Karpas-422 (cell line): ENCODE measurements around the gene UGGT2. TPM values are rescaled to one million over a fixed set of nuclear protein-coding genes. Genes with fewer than 3 reads are reported as not detected.

Experiments used
- DNase-seq: peaks from one replicate; pipeline ENCODE4 v3.0.0-alpha.2; 2015
- H2AFZ ChIP-seq: fragments of 200-600 bp; sonication (generic); 2 replicates; pipeline ENCODE4 v1.6.1; 2014; ENCODE audit warnings: antibody characterized with exemption, low read length, mixed read lengths
- H3K27ac ChIP-seq: fragments of 200-600 bp; sonication (generic); 2 replicates; pipeline ENCODE4 v1.5.1; 2014; ENCODE audit warnings: mild to moderate bottlenecking, low read length, moderate library complexity
- H3K27me3 ChIP-seq: fragments of 200-600 bp; sonication (generic); 2 replicates; pipeline ENCODE4 v1.6.1; 2014; ENCODE audit warnings: low read length, mixed read lengths
- H3K36me3 ChIP-seq: fragments of 200-600 bp; sonication (generic); 2 replicates; pipeline ENCODE4 v1.6.1; 2014; ENCODE audit warnings: low read length, mixed read lengths; ENCODE audit not compliant: insufficient read depth
- H3K4me1 ChIP-seq: fragments of 200-600 bp; sonication (generic); 2 replicates; pipeline ENCODE4 v1.6.1; 2014; ENCODE audit warnings: mild to moderate bottlenecking, low read length, mixed read lengths
- H3K4me2 ChIP-seq: fragments of 200-600 bp; sonication (generic); 2 replicates; pipeline ENCODE4 v1.6.1; 2014; ENCODE audit warnings: low read length, low read depth, mild to moderate bottlenecking; ENCODE audit not compliant: poor library complexity, severe bottlenecking
- H3K4me3 ChIP-seq: fragments of 200-600 bp; sonication (generic); 2 replicates; pipeline ENCODE4 v1.5.1; 2014; ENCODE audit warnings: mild to moderate bottlenecking, antibody characterized with exemption, low read length, mixed read lengths
- H3K79me2 ChIP-seq: fragments of 200-600 bp; sonication (generic); 2 replicates; pipeline ENCODE4 v1.6.1; 2014; ENCODE audit warnings: mild to moderate bottlenecking, low read length, mixed read lengths
- H3K9ac ChIP-seq: fragments of 200-600 bp; sonication (generic); 2 replicates; pipeline ENCODE4 v1.6.0; 2014; ENCODE audit warnings: low read length
- H3K9me2 ChIP-seq: fragments of 200-600 bp; sonication (generic), shearing (Covaris generic); replicated peaks from 2 replicates; pipeline ENCODE4 v1.6.0; 2014; ENCODE audit warnings: mild to moderate bottlenecking, low read length, moderate library complexity; ENCODE audit not compliant: insufficient read depth
- H3K9me3 ChIP-seq: fragments of 300-700, 200-600 bp; sonication (generic); 2 replicates; pipeline ENCODE4 v1.6.1; 2014; ENCODE audit warnings: low read length, mixed read lengths
- H4K20me1 ChIP-seq: fragments of 200-600 bp; sonication (generic); 2 replicates; pipeline ENCODE4 v1.6.1; 2014; ENCODE audit warnings: mild to moderate bottlenecking, antibody characterized with exemption, low read length, low read depth; ENCODE audit not compliant: insufficient read depth
- total RNA-seq: library from RNA; depleted of rRNA; stranded (reverse); fragments of >200 nt; shearing (Covaris generic); gene quantifications from 2 replicates; pipeline ENCODE4 v1.2.3, GENCODE V29; 2014; ENCODE audit warnings: low replicate concordance; rRNA removed

UGGT2 gene
- 39.6 and 73.1 TPM in 2 replicates for total RNA-seq

GRCh38 chr13:96053003-96053703 lies at the start of gene UGGT2:
Gene UGGT2 (minus strand): TSS chr13:96053401. CDS start chr13:96053312, 89 bp downstream.
- no peaks in the 10 kb centered on the region for H4K20me1 ChIP-seq
- no peaks in the 10 kb centered on the region for H3K36me3 ChIP-seq
- no peaks in the 10 kb centered on the region for H3K9me2 ChIP-seq
- H3K27ac ChIP-seq = peak within 1 kb of the TSS; percentile 43
- H3K27me3 ChIP-seq = no peaks in the 10 kb centered on the region
- peak; percentile 96 for DNase-seq
- peak within 1 kb of the TSS; percentile 100 for H3K4me2 ChIP-seq
- H2AFZ ChIP-seq = peak within 1 kb of the TSS; percentile 100
- H3K9me3 ChIP-seq = no peaks in the 10 kb centered on the region
- H3K9ac ChIP-seq = peak within 1 kb of the TSS; percentile 96
- H3K4me1 ChIP-seq = peaks cover 10% of the 10 kb centered on the region; the same call in 1 of the 2 replicates
- H3K4me3 ChIP-seq = peak within 1 kb of the TSS; percentile 83
- H3K79me2 ChIP-seq = peaks cover 44% of the 10 kb centered on the region

DNA sequence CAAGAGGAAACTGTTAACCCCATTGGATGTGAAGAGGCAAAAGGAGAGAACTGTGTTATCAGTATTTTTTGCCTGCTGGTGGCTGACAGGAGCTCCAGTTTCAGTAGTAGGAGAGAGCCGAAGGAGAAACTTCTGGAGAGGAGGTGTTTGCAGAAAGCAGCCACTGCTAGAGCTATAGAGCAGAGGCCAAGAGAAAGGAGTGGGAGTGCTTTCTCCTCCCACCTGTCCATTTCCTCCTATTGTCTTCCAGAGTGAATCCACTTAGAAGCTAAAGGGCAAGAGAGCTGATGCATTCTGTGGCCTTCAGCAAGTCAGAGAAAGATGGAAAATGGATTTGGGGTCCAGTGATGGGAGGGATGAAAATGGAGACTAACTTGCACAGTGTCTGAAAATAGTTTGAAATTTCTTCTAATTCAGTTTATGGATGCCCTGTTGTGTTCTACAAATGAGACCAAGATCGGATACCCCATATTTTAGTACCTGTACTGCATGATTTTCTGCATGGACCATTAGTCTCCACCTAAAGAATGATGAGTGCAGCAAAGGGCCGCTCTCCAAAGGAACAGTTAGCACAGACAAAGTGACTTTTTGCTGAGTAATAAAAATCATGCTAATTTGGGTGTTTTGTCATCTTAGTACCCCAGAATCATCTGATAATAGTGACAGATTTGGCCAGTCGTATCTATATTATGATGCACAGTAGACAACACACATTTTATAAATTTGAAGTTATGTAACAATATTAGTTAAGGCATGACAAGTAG lies 47.4 kb upstream of the UGGT2 start:
- Histone ChIP-seq H3K27ac (no peak overlapping the region), H3K9me2 (no peaks in the 10 kb centered on the region)

GRCh38 chr13:96093296-96094006 lies 40.2 kb upstream of the UGGT2 start:
- no peaks in the 10 kb centered on the region for H4K20me1 ChIP-seq
- no peaks in the 10 kb centered on the region for H3K36me3 ChIP-seq
- H3K9me2 ChIP-seq = no peaks in the 10 kb centered on the region
- no peaks in the 10 kb centered on the region for H3K27me3 ChIP-seq
- no peaks in the 10 kb centered on the region for H3K79me2 ChIP-seq
- H3K4me1 ChIP-seq = peaks cover 4% of the 10 kb centered on the region; the same call in 1 of the 2 replicates
- H3K4me2 ChIP-seq = no peak overlapping the region
- H3K27ac ChIP-seq = no peak overlapping the region
- DNase-seq = no peak
- no peak overlapping the region for H2AFZ ChIP-seq
- H3K9me3 ChIP-seq = no peaks in the 10 kb centered on the region
- H3K4me3 ChIP-seq = no peak overlapping the region
- H3K9ac ChIP-seq = no peak overlapping the region

More for the DNA sequence above, 47.4 kb upstream of the UGGT2 start:
- H3K4me3 ChIP-seq = no peak overlapping the region
- H3K36me3 ChIP-seq = no peaks in the 10 kb centered on the region
- H3K9ac ChIP-seq = no peak overlapping the region
- no peak overlapping the region for H3K4me2 ChIP-seq
- no peaks in the 10 kb centered on the region for H3K4me1 ChIP-seq
- no peaks in the 10 kb centered on the region for H3K9me3 ChIP-seq
- H4K20me1 ChIP-seq = no peaks in the 10 kb centered on the region
- no peaks in the 10 kb centered on the region for H3K27me3 ChIP-seq
- H3K79me2 ChIP-seq = no peaks in the 10 kb centered on the region
- H2AFZ ChIP-seq = no peak overlapping the region
- DNase-seq = no peak

DNA sequence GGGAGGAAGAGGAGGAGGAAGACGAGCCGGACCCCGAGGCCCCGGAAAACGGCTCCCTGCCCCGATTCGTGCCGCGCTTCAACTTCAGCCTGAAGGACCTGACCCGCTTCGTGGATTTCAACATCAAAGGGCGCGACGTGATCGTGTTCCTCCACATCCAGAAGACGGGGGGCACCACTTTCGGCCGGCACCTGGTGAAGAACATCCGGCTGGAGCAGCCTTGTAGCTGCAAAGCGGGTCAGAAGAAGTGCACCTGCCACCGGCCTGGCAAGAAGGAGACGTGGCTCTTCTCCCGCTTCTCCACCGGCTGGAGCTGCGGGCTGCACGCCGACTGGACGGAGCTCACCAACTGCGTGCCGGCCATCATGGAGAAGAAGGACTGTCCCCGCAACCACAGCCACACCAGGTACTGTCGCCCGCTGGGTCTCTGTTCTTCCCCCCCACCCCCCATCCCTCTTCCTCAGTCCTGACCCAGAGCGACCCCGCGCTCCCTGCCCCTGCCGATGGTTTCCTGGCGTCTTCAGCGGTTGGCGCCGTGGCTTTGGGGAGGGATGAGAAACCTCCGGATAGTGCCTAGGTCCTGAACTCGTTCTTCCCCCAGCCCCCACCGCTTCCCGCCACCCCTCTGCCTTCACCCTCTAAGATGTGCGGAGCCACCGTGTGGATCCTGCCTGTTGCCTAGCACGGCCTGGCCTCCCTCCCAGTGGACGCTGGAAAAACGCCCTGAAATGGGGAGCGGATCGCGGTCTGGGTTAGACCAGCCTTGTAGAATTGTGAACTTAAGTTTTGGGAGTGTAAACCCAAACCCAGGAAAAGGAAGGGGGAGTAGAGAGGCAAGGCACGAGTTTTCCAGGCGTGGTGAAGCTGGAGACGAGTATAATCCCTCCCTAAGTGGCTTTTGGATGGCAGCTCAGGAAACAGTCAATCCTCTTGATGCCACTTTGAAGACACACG lies 38.2 kb upstream of the UGGT2 start:
- H3K79me2 ChIP-seq = no peaks in the 10 kb centered on the region
- no peak overlapping the region for H3K9ac ChIP-seq
- H3K9me3 ChIP-seq = no peaks in the 10 kb centered on the region
- H3K4me3 ChIP-seq = no peak overlapping the region
- H4K20me1 ChIP-seq = no peaks in the 10 kb centered on the region
- no peaks in the 10 kb centered on the region for H3K9me2 ChIP-seq
- H3K36me3 ChIP-seq = no peaks in the 10 kb centered on the region
- H3K27me3 ChIP-seq = no peaks in the 10 kb centered on the region
- no peak for DNase-seq
- H3K4me1 ChIP-seq = peaks cover 4% of the 10 kb centered on the region; the same call in 1 of the 2 replicates
- no peak overlapping the region for H3K27ac ChIP-seq
- no peak overlapping the region for H3K4me2 ChIP-seq
- H2AFZ ChIP-seq = no peak overlapping the region

DNA sequence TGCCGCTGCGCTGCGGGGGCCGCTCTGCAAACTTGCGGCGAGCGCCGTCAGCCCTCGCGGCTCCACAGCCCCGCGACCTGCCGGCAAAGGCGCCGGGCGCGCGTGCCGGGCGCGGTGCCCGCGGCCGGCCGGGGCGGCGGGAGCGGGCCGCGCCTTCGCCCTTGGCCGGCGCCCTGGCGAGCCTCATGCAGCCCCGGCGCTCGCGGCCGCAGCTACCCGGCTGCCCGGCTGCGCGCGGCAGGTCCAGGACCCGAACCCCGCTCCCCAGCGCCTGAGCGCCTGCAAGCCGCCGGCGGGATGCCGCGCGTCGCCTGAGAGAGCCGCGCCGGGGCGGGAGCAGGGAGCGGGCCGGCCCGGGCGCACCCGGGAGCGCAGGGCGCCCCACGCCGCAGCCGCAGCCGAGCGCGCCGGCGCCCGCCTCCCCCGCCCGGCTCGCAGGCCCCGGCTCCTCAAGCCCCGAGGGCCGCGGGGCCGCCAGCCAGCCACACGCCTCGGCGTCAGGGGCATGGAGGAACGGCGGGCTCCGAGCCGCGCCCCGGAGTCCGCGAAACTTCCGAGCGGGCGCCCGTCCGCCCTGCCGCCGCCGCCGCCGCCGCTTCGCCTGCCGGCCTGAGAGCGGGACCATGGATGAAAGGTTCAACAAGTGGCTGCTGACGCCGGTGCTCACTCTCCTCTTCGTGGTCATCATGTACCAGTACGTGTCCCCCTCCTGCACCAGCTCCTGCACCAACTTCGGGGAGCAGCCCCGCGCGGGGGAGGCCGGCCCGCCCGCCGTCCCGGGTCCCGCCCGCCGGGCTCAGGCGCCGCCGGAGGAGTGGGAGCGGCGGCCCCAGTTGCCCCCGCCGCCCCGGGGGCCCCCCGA lies 37.3 kb upstream of the UGGT2 start:
- Histone ChIP-seq H3K4me2 (peak overlapping the region; percentile 63), H3K27me3 (no peaks in the 10 kb centered on the region)
- DNase-seq = no peak

GRCh38 chr13:96089749-96090239 lies 36.6 kb upstream of the UGGT2 start, which contains the start of gene HS6ST3:
Gene HS6ST3 (plus strand): TSS chr13:96090107.
- no peak within 1 kb of the TSS for H3K27ac ChIP-seq
- H3K9me3 ChIP-seq = no peaks in the 10 kb centered on the region
- H3K4me3 ChIP-seq = peak within 1 kb of the TSS; percentile 52; the same call in 1 of the 2 replicates
- H3K36me3 ChIP-seq = no peaks in the 10 kb centered on the region
- H3K4me2 ChIP-seq = peak within 1 kb of the TSS; percentile 63
- peaks cover 4% of the 10 kb centered on the region; the same call in 1 of the 2 replicates for H3K4me1 ChIP-seq
- no peak within 1 kb of the TSS for H3K9ac ChIP-seq
- peak; percentile 43 for DNase-seq
- no peaks in the 10 kb centered on the region for H3K9me2 ChIP-seq
- no peaks in the 10 kb centered on the region for H3K79me2 ChIP-seq
- H3K27me3 ChIP-seq = no peaks in the 10 kb centered on the region
- H2AFZ ChIP-seq = peak within 1 kb of the TSS; percentile 78; the same call in 1 of the 2 replicates
- H4K20me1 ChIP-seq = no peaks in the 10 kb centered on the region

More for the DNA sequence above, 37.3 kb upstream of the UGGT2 start:
- no peaks in the 10 kb centered on the region for H4K20me1 ChIP-seq
- peak overlapping the region; percentile 52; the same call in 1 of the 2 replicates for H3K4me3 ChIP-seq
- no peaks in the 10 kb centered on the region for H3K9me2 ChIP-seq
- H3K36me3 ChIP-seq = no peaks in the 10 kb centered on the region
- no peak overlapping the region for H3K27ac ChIP-seq
- no peaks in the 10 kb centered on the region for H3K9me3 ChIP-seq
- no peak overlapping the region for H3K9ac ChIP-seq
- H3K4me1 ChIP-seq = peaks cover 4% of the 10 kb centered on the region; the same call in 1 of the 2 replicates
- no peaks in the 10 kb centered on the region for H3K79me2 ChIP-seq
- no peak overlapping the region for H2AFZ ChIP-seq
